HepG2 (cell line): ENCODE measurements around the gene ADGRG1. TPM values are rescaled to one million over a fixed set of nuclear protein-coding genes. Genes with fewer than 3 reads are reported as not detected.

Source experiments
- ATAC-seq: fragments of 200-7000 bp; cut with Tn5 transposase; 3 replicates; pipeline ENCODE4 v1.9.1; 2020; ENCODE audit warnings: mild to moderate bottlenecking, moderate library complexity
- BruUV-seq: library from RNA; stranded (reverse); fragments of 400-500 nt; replicated peaks from 2 replicates; lab custom pipeline; 2021; lab: Mats Ljungman, UMichigan
- CTCF ChIA-PET: fragments of 300-600 bp; formaldehyde crosslinking; extraction: SDS; loops from one replicate; lab custom pipeline; 2021; ENCODE audit warnings: low total read pairs, inconsistent platforms, low intra/inter-chr PET ratio; lab: Yijun Ruan, JAX
- POLR2A ChIA-PET: fragments of 350-600 bp; sonication (Branson Sonifier 250); formaldehyde crosslinking; loops from one replicate; lab custom pipeline; 2020; ENCODE audit warnings: antibody characterized with exemption, inconsistent platforms; lab: Yijun Ruan, JAX
- DNase-seq: peaks from one replicate; pipeline ENCODE4 v3.0.0-alpha.2; 2015; ENCODE audit warnings: low spot score
- FAIRE-seq: peaks from 3 replicates; lab custom pipeline; 2011; peaks lifted over from hg19 to GRCh38; lab: Jason Lieb, UNC
- H2AFZ ChIP-seq: one replicate; pipeline ENCODE4 v1.6.1; 2011; ENCODE audit warnings: low read length, inconsistent platforms
- H3K27ac ChIP-seq: fragments of 300-600 bp; 3 replicates; pipeline ENCODE4 v1.8.0; 2011; ENCODE audit warnings: mixed run types, mild to moderate bottlenecking, mixed read lengths, low read length, inconsistent platforms; ENCODE audit not compliant: insufficient read depth; ENCODE audit errors: extremely low read length
- H3K27me3 ChIP-seq, 2 experiments: fragments of 200-600 bp in 1 of 2; 2 replicates in 1 of 2; 3 replicates in 1 of 2; pipeline versions ENCODE4 v1.6.0 to v1.8.0; 2011; ENCODE audit warnings: low read length in 2 of 2, mild to moderate bottlenecking in 2 of 2, moderate library complexity in 2 of 2, inconsistent platforms in 1 of 2; ENCODE audit not compliant: insufficient read depth in 2 of 2, control insufficient read depth in 1 of 2
- H3K36me3 ChIP-seq, 2 experiments: fragments of 200-600 bp in 1 of 2; replicated peaks in 1 of 2; 2 replicates in 1 of 2; 3 replicates in 1 of 2; pipeline versions ENCODE4 v1.5.1 to v1.8.0; 2011; ENCODE audit warnings: low read length in 2 of 2, inconsistent platforms in 1 of 2; ENCODE audit not compliant: insufficient read depth in 2 of 2, control insufficient read depth in 1 of 2
- H3K4me1 ChIP-seq: 2 replicates; pipeline ENCODE4 v1.5.1; 2012; ENCODE audit warnings: low read length, inconsistent platforms; ENCODE audit not compliant: insufficient read depth
- H3K4me2 ChIP-seq: 2 replicates; pipeline ENCODE4 v1.6.0; 2011; ENCODE audit warnings: low read depth, low read length, inconsistent platforms
- H3K4me3 ChIP-seq, 3 experiments: fragments of 200-600 bp in 1 of 3; sonication (generic), shearing (Covaris generic) in 1 of 3; replicated peaks in 1 of 3; 2 replicates each; pipeline ENCODE4 v1.5.1; 2011 to 2016; ENCODE audit warnings: low read length in 3 of 3, inconsistent platforms in 2 of 3, low read depth in 2 of 3, mild to moderate bottlenecking in 2 of 3, control low read depth in 1 of 3, mixed read lengths in 1 of 3; ENCODE audit not compliant: insufficient read depth in 1 of 3
- H3K79me2 ChIP-seq: one replicate; pipeline ENCODE4 v1.6.1; 2011; ENCODE audit warnings: low read length, inconsistent platforms; ENCODE audit not compliant: insufficient read depth
- H3K9ac ChIP-seq: 2 replicates; pipeline ENCODE4 v1.6.0; 2011; ENCODE audit warnings: mild to moderate bottlenecking, low read depth, low read length, inconsistent platforms; ENCODE audit not compliant: insufficient read depth
- H3K9me3 ChIP-seq: 2 replicates; pipeline ENCODE4 v1.5.1; 2012; ENCODE audit warnings: mild to moderate bottlenecking, low read length
- H4K20me1 ChIP-seq: 2 replicates; pipeline ENCODE4 v1.6.0; 2011; ENCODE audit warnings: inconsistent platforms, mild to moderate bottlenecking, low read length, moderate library complexity; ENCODE audit not compliant: insufficient read depth
- ASH2L ChIP-seq: fragments of 300-600, 200-600 bp; sonication (generic); IDR thresholded peaks from 2 replicates; pipeline ENCODE4 v1.7.0; 2017; ENCODE audit warnings: low read depth, mild to moderate bottlenecking, moderate library complexity, mixed read lengths, low read length; ENCODE audit not compliant: insufficient read length
- ERF ChIP-seq: IDR thresholded peaks from 2 replicates; pipeline ENCODE4 v1.6.1; 2018; ENCODE audit warnings: missing biosample characterization, missing genetic modification reagents
- ETV5 ChIP-seq: IDR thresholded peaks from 2 replicates; pipeline ENCODE4 v1.6.1; 2018; ENCODE audit warnings: missing biosample characterization, missing genetic modification reagents, inconsistent platforms, borderline replicate concordance
- NFE2L2 ChIP-seq: fragments of 150-350 bp; IDR thresholded peaks from 2 replicates; pipeline ENCODE4 v1.6.1; 2014; ENCODE audit warnings: low read length
- USF2 ChIP-seq, 2 experiments: sonication (generic) in 1 of 2; formaldehyde crosslinking in 1 of 2; IDR thresholded peaks; 2 replicates each; pipeline versions ENCODE4 v1.5.1 to v1.6.1; 2011 to 2020; ENCODE audit warnings: borderline replicate concordance in 1 of 2, low read depth in 1 of 2, low read length in 1 of 2, mild to moderate bottlenecking in 1 of 2, missing genetic modification reagents in 1 of 2, moderate library complexity in 1 of 2
- ZBTB20 ChIP-seq: sonication (generic); formaldehyde crosslinking; IDR thresholded peaks from 2 replicates; pipeline ENCODE4 v1.8.1; 2023; ENCODE audit warnings: missing genetic modification reagents, low read depth, mild to moderate bottlenecking, borderline replicate concordance
- ZNF263 ChIP-seq: sonication (generic); formaldehyde crosslinking; IDR thresholded peaks from 2 replicates; pipeline ENCODE4 v1.4.0; 2020; ENCODE audit warnings: missing genetic modification reagents
- WGBS: methylation state at CpG from one replicate; pipeline ENCODE4 v1.1.6; 2017; ENCODE audit warnings: low lambda C conversion rate; 5-methylcytosine and 5-hydroxymethylcytosine counted together
- in situ Hi-C: cut with HindIII; loops from 2 replicates; pipeline ENCODE4 v1.10.0; 2017; ENCODE audit warnings: low pct_unique_long_range_greater_than_20kb; ENCODE audit not compliant: extremely low pct_ligation_motif_present
- intact Hi-C: fragments of 100-400 bp; cut with micrococcal nuclease; formaldehyde crosslinking; loops from one replicate; pipeline ENCODE4 v1.10.0; 2022; ENCODE audit not compliant: unreplicated experiment
- polyA plus RNA-seq, 8 experiments: library from polyadenylated mRNA; depleted of rRNA in 3 of 8; stranded (reverse) in 7 of 8; unstranded in 1 of 8; fragments of >200 nt; fragmentation: Illumina TruSeq in 4 of 8; extraction: Trizol in 4 of 8; gene quantifications; 2 replicates each; pipeline versions ENCODE4 v1.2.1 to v1.2.3, GENCODE V29; 2011 to 2016; ENCODE audit warnings: low read depth in 4 of 8, missing spikeins in 1 of 8, mixed read lengths in 1 of 8; ENCODE audit not compliant: insufficient read depth in 1 of 8
- total RNA-seq, 5 experiments: library from RNA; depleted of rRNA; stranded (reverse); fragments of >200 nt; fragmentation: Illumina TruSeq; extraction: Trizol; gene quantifications; 2 replicates each; pipeline ENCODE4 v1.2.3, GENCODE V29; 2016; ENCODE audit warnings: low read depth in 1 of 5
- TF ChIP-seq, protein P1 (sequence below): sonication (generic); formaldehyde crosslinking; conservative IDR thresholded peaks from 2 replicates; pipeline ENCODE4 v1.4.0; 2020; ENCODE audit warnings: missing genetic modification reagents
- TF ChIP-seq, protein P2 (sequence below): sonication (generic); formaldehyde crosslinking; IDR thresholded peaks from 2 replicates; pipeline ENCODE4 v1.8.0; 2022; ENCODE audit warnings: mild to moderate bottlenecking, missing genetic modification reagents; ENCODE audit not compliant: insufficient replicate concordance

The ADGRG1 gene
- total and polyA plus RNA-seq, 2 of the 13 experiments (the other 11 are each of a cell fraction or from before 2014, with no cell fraction given): 2.7 to 5.9 TPM

- TF ChIP-seq USF2 (IDR thresholded peaks at IDR 0.05; ENCODE audit: low read depth, low read length): no peak
- no peak; the same call in 1 of the 2 replicates for TF ChIP-seq USF2 (CRISPR knock-in tag; IDR thresholded peaks at IDR 0.05; ENCODE audit: borderline replicate concordance)
Measured at GRCh38 chr16:57607676-57608461, 20.6 kb upstream of the ADGRG1 start (continued).

DNA sequence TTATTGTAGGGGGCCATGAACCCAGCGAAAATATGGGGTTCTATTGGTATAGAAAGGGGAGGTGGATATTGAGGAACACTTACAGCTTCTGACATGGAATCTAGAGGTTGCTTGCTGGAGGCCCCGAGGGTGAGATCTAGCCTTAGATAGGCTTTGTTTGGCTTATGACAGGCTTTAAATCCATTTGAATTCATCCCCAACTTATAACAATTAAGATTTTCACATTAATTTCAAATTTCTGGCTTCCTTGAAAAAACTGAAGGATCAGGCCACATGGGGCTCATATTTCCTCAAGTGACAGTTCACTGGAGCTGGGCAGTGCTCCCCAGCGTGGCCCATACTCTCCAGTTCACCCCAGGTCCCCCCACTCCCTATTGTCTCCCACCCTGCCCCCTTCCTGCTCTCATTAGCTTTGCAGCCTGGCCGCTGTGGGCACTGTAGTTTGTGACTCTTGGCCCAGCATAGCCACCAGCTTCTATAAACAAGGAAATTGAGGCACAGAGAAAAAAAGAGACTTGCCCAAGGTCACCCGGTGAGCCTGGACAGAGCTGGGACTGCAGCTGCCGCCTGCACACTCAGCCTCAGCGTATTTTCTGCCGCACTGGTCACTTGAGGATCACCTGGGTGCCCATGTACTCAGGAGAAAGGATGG, 19.8 kb upstream of the ADGRG1 start:
- no peaks in the 10 kb centered on the region for H3K36me3 ChIP-seq
- H3K27ac ChIP-seq: no peak overlapping the region
- BruUV-seq: no TSS peak
- no peak overlapping the region for H2AFZ ChIP-seq
- peaks cover 4 to 18% of the 10 kb centered on the region in 2 experiments; a peak in 1 of 5 replicates for H3K27me3 ChIP-seq
- H3K4me1 ChIP-seq: peaks cover 57% of the 10 kb centered on the region
- in situ Hi-C loops: no loop called here
- POLR2A ChIA-PET: interaction anchor here (1.2 to 7.4 kb wide), 3 partner anchors 13 to 30 kb away, joined by 3 to 91 read pairs (median 17); no protein-coding TSS in a partner anchor
- no peaks in the 10 kb centered on the region for H3K79me2 ChIP-seq
- H3K9ac ChIP-seq: no peak overlapping the region
- no peak for TF ChIP-seq ETV5 (CRISPR knock-in tag)
- no peak for TF ChIP-seq NFE2L2
- TF ChIP-seq ASH2L: no peak
- TF ChIP-seq, protein P1, sequence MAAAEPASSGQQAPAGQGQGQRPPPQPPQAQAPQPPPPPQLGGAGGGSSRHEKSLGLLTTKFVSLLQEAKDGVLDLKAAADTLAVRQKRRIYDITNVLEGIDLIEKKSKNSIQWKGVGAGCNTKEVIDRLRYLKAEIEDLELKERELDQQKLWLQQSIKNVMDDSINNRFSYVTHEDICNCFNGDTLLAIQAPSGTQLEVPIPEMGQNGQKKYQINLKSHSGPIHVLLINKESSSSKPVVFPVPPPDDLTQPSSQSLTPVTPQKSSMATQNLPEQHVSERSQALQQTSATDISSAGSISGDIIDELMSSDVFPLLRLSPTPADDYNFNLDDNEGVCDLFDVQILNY (CRISPR knock-in tag): no peak
- TF ChIP-seq ZNF263: peak; percentile 57
- no peak for TF ChIP-seq ZBTB20 (CRISPR knock-in tag)
- no peak for TF ChIP-seq ERF (CRISPR knock-in tag)
- TF ChIP-seq, protein P2, sequence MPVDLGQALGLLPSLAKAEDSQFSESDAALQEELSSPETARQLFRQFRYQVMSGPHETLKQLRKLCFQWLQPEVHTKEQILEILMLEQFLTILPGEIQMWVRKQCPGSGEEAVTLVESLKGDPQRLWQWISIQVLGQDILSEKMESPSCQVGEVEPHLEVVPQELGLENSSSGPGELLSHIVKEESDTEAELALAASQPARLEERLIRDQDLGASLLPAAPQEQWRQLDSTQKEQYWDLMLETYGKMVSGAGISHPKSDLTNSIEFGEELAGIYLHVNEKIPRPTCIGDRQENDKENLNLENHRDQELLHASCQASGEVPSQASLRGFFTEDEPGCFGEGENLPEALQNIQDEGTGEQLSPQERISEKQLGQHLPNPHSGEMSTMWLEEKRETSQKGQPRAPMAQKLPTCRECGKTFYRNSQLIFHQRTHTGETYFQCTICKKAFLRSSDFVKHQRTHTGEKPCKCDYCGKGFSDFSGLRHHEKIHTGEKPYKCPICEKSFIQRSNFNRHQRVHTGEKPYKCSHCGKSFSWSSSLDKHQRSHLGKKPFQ (CRISPR knock-in tag): no peak
- H3K4me3 ChIP-seq: no peak overlapping the region
- no peak for ATAC-seq
- H3K9me3 ChIP-seq: no peaks in the 10 kb centered on the region
- intact Hi-C loops: no loop called here
- 0 out of 2 replicates have a peak overlapping the region, but pooled peaks have one; percentile 2 for H3K4me2 ChIP-seq
- no peak for FAIRE-seq
- whole genome bisulfite sequencing: 25% methylated on average over 8 of the region's 8 CpGs
- no peaks in the 10 kb centered on the region for H4K20me1 ChIP-seq
- CTCF ChIA-PET: interaction anchor here (5.6 kb wide), 1 partner anchor 41 kb away, joined by 37 read pairs; no protein-coding TSS in a partner anchor
- no peak for DNase-seq
